Spleen (tissue), 7 donors: ENCODE data around the gene CDA.

ENCODE experiments used
- POLR2A ChIP-seq, 3 donors: fragments of 450-650 bp; IDR thresholded peaks; one replicate each; pipeline ENCODE4 v1.5.1; 2017; ENCODE audit warnings: antibody characterized with exemption in 3 of 3, mild to moderate bottlenecking in 1 of 3
- POLR2AphosphoS5 ChIP-seq, 3 donors: sonication (generic); formaldehyde crosslinking; IDR thresholded peaks; one replicate each; pipeline ENCODE4 v1.5.1; 2017; ENCODE audit warnings: antibody characterized with exemption in 3 of 3
- TF ChIP-seq, protein P1 (sequence below), 11 experiments: fragments of 200-600 bp in 7 of 11; fragments of 450-650 bp in 4 of 11; sonication (generic) in 4 of 11; IDR thresholded peaks in 8 of 11; conservative IDR thresholded peaks in 3 of 11; 1 replicate in 7 of 11; 2 replicates in 4 of 11; pipeline versions ENCODE4 v1.4.0 to v1.8.0; 2016 to 2021; ENCODE audit warnings: antibody characterized with exemption in 11 of 11, inconsistent platforms in 4 of 11, mild to moderate bottlenecking in 1 of 11
- donor health status: DM: no; HTN: no; CAD: no; lungs with moderate emphysema.
- donor health status: DM: no; HTN: no; CAD: no.
- donor health status: DM: no; HTN: no; CAD: no.

DNA sequence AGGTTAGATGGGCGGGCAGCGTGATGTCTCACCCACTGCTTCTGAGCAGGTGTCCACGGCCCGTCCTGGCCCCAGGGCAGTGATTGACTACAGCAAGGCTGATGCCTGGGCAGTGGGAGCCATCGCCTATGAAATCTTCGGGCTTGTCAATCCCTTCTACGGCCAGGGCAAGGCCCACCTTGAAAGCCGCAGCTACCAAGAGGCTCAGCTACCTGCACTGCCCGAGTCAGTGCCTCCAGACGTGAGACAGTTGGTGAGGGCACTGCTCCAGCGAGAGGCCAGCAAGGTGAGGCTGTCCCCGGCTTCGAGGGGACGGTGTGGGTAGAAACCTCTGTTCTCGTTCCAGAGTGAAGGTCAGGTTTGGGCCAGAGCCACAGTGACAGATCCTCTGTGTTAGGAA lies 60.0 kb downstream of the CDA start:
- TF ChIP-seq, protein P1, sequence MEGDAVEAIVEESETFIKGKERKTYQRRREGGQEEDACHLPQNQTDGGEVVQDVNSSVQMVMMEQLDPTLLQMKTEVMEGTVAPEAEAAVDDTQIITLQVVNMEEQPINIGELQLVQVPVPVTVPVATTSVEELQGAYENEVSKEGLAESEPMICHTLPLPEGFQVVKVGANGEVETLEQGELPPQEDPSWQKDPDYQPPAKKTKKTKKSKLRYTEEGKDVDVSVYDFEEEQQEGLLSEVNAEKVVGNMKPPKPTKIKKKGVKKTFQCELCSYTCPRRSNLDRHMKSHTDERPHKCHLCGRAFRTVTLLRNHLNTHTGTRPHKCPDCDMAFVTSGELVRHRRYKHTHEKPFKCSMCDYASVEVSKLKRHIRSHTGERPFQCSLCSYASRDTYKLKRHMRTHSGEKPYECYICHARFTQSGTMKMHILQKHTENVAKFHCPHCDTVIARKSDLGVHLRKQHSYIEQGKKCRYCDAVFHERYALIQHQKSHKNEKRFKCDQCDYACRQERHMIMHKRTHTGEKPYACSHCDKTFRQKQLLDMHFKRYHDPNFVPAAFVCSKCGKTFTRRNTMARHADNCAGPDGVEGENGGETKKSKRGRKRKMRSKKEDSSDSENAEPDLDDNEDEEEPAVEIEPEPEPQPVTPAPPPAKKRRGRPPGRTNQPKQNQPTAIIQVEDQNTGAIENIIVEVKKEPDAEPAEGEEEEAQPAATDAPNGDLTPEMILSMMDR (IDR thresholded peaks at IDR 0.05 in 8 of 11, conservative IDR thresholded peaks at IDR 0.05 in 3 of 11), result no peak
- TF ChIP-seq POLR2A (IDR thresholded peaks at IDR 0.05) (no peak), POLR2AphosphoS5 (IDR thresholded peaks at IDR 0.05) (peak in 2 of 3 donors; percentile 22 to 38)
